Sigmoid colon (tissue), 7 donors: Measurements from ENCODE around the gene MAT2A. TPM values are rescaled to one million over a fixed set of nuclear protein-coding genes. Genes with fewer than 3 reads are reported as not detected.

Source experiments
- DNase-seq: peaks from one replicate; pipeline ENCODE4 v3.0.0-alpha.2; 2019
- H3K27ac ChIP-seq, 4 donors: fragments of 200-600 bp; sonication (generic); one replicate each; pipeline ENCODE4 v1.5.1; 2016 to 2019; ENCODE audit warnings: mild to moderate bottlenecking in 1 of 4
- H3K27me3 ChIP-seq, 3 donors: fragments of 200-600 bp; sonication (generic); one replicate each; pipeline ENCODE4 v1.5.1; 2019; ENCODE audit warnings: mild to moderate bottlenecking in 1 of 3
- H3K36me3 ChIP-seq, 4 donors: fragments of 200-600 bp; sonication (generic); one replicate each; pipeline ENCODE4 v1.5.1; 2016 to 2019
- H3K4me1 ChIP-seq, 4 donors: fragments of 200-600 bp; sonication (generic); one replicate each; pipeline ENCODE4 v1.5.1; 2017 to 2019
- H3K4me3 ChIP-seq, 4 donors: fragments of 200-600 bp; sonication (generic); one replicate each; pipeline ENCODE4 v1.5.1; 2017 to 2019; ENCODE audit warnings: mild to moderate bottlenecking in 2 of 4, moderate library complexity in 1 of 4
- H3K9me3 ChIP-seq, 4 donors: fragments of 200-600 bp in 3 of 4; sonication (generic) in 3 of 4; one replicate each; pipeline versions ENCODE4 v1.5.1 to v1.6.1; 2013 to 2019
- EP300 ChIP-seq, 4 donors: sonication (generic); formaldehyde crosslinking; IDR thresholded peaks; one replicate each; pipeline ENCODE4 v1.6.1; 2017; ENCODE audit warnings: antibody characterized with exemption in 4 of 4
- POLR2A ChIP-seq, 2 donors: fragments of 450-650 bp; IDR thresholded peaks; one replicate each; pipeline ENCODE4 v1.6.1; 2016; ENCODE audit warnings: antibody characterized with exemption in 2 of 2, mild to moderate bottlenecking in 2 of 2, moderate library complexity in 2 of 2
- POLR2AphosphoS5 ChIP-seq, 4 donors: sonication (generic); formaldehyde crosslinking; IDR thresholded peaks; one replicate each; pipeline ENCODE4 v1.6.1; 2017; ENCODE audit warnings: antibody characterized with exemption in 4 of 4
- WGBS, 2 donors: extraction: QIAGEN DNeasy Blood & Tissue Kit; methylation state at CpG; one replicate each; pipeline ENCODE4 v1.1.7; 2013; 5-methylcytosine and 5-hydroxymethylcytosine counted together
- intact Hi-C: fragments of 100-400 bp; cut with DNase I; formaldehyde crosslinking; loops from one replicate; pipeline ENCODE4 v1.15.1; 2023
- polyA plus RNA-seq, 3 donors: library from polyadenylated mRNA; stranded (reverse); fragments of 200-250 nt; gene quantifications; one replicate each; pipeline ENCODE4 v1.2.3, GENCODE V29; 2013
- total RNA-seq, 4 donors: library from RNA; depleted of rRNA; stranded (reverse); fragments of >200 nt; gene quantifications; one replicate each; pipeline ENCODE4 v1.1.0, GENCODE V29; 2016
- TF ChIP-seq, protein P1 (sequence below), 4 experiments: fragments of 450-650 bp in 3 of 4; fragments of 200-600 bp in 1 of 4; IDR thresholded peaks; one replicate each; pipeline ENCODE4 v1.5.1; 2016 to 2019; ENCODE audit warnings: antibody characterized with exemption in 4 of 4, mild to moderate bottlenecking in 3 of 4, moderate library complexity in 2 of 4
- donor health status: healthy with polysubstance abuse.
- donor health status: Bipolar disorder and iron deficiency.
- donor health status: healthy.

Gene MAT2A
- total and polyA plus RNA-seq, 7 donors: 52.3 to 249 (median 139) TPM

DNA sequence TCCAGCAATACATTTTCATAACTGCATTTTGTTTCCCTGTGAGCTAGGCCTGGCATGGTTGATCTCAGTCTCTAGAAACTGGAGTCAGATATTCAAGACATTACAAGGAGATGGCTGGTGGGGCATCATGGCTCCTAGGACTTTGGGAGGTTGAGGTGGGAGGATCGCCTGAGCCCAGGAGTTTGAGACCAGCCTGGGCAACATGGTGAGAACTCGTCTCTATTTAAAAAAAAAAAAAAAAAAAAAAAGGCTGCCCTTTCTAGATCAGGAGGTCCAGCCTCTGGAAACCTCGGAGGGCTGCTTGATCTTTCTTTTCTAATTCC lies 38.1 kb downstream of the MAT2A start:
- intact Hi-C loops: no loop called here
- H3K4me3 ChIP-seq: no peak overlapping the region
- H3K36me3 ChIP-seq: no peaks in the 10 kb centered on the region
- peaks cover 0 to 6% (median 0%) of the 10 kb centered on the region in 4 donors for H3K4me1 ChIP-seq
- 18 to 46% methylated on average over 3 of the region's 3 CpGs for WGBS, 2 donors
- no peaks in the 10 kb centered on the region for H3K27me3 ChIP-seq
- peak overlapping the region in 2 of 4 donors; percentile 50 to 71 for H3K27ac ChIP-seq
- no peaks in the 10 kb centered on the region for H3K9me3 ChIP-seq
- DNase-seq: no peak
- no peak for TF ChIP-seq EP300 (IDR thresholded peaks at IDR 0.05)
- no peak for TF ChIP-seq POLR2A (IDR thresholded peaks at IDR 0.05)
- TF ChIP-seq, protein P1, sequence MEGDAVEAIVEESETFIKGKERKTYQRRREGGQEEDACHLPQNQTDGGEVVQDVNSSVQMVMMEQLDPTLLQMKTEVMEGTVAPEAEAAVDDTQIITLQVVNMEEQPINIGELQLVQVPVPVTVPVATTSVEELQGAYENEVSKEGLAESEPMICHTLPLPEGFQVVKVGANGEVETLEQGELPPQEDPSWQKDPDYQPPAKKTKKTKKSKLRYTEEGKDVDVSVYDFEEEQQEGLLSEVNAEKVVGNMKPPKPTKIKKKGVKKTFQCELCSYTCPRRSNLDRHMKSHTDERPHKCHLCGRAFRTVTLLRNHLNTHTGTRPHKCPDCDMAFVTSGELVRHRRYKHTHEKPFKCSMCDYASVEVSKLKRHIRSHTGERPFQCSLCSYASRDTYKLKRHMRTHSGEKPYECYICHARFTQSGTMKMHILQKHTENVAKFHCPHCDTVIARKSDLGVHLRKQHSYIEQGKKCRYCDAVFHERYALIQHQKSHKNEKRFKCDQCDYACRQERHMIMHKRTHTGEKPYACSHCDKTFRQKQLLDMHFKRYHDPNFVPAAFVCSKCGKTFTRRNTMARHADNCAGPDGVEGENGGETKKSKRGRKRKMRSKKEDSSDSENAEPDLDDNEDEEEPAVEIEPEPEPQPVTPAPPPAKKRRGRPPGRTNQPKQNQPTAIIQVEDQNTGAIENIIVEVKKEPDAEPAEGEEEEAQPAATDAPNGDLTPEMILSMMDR (IDR thresholded peaks at IDR 0.05): no peak
- no peak for TF ChIP-seq POLR2AphosphoS5 (IDR thresholded peaks at IDR 0.05)

DNA sequence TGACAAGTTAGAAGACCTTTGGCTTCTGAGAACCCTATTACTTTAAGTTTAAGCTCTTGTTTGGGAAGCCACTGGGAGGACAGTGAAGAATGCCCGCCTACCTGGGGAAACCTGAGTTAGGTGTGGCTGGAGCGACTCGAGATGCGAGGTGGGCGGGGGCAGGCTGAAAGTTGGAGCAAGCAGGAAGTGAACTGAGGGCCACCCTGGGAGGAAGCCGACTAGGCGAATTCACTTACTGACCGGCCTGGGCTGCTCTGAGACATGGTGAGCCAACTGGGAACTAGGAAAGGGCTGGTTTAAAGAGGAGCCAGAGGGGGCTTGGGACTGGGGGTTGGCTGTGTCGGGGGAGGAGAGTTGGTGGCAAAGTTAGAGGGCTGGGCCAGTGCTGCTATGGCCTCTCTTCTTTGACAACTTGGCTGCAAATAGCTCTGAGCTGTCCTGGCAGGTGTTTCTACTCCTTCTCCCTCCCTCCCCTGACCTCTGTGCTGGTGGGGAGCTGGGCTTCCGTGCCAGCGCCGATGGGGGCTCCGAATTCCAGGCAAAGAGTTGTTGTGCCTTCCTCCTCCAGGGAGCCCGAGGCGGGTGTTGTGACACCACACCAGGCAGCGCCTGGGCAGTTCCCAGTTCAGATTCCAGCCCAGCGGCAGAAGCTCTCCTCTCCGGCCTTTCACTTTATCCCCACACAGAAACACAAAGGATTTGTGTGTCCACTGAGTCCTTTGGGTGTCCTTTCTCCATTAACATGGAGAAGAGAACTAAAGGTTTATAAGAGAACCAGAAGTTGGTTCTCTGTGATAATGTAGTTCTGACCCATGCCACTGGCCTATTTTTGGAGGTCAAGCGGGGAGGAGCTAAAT lies 38.6 kb downstream of the MAT2A start, which contains the start of gene VAMP8:
Gene VAMP8 (plus strand): TSS at position 201 of the 857 bp plus-strand sequence. CDS start 61 bp downstream, at position 262.
- Histone ChIP-seq H3K27ac (peak within 1 kb of the TSS; percentile 50 to 71 (median 61)), H3K9me3 (no peaks in the 10 kb centered on the region), H3K27me3 (no peaks in the 10 kb centered on the region), H3K36me3 (no peaks in the 10 kb centered on the region), H3K4me1 (peaks cover 0 to 6% (median 0%) of the 10 kb centered on the region in 4 donors), H3K4me3 (peak within 1 kb of the TSS in 3 of 4 donors; percentile 28 to 36 (median 29))
- DNase-seq: no peak
- intact Hi-C loops: no loop called here
- TF ChIP-seq POLR2A (IDR thresholded peaks at IDR 0.05) (no peak), POLR2AphosphoS5 (IDR thresholded peaks at IDR 0.05) (no peak), EP300 (IDR thresholded peaks at IDR 0.05) (no peak)
- TF ChIP-seq, protein P1 (IDR thresholded peaks at IDR 0.05): no peak
- 8 to 19% methylated on average over 19 of the region's 19 CpGs for WGBS, 2 donors

DNA sequence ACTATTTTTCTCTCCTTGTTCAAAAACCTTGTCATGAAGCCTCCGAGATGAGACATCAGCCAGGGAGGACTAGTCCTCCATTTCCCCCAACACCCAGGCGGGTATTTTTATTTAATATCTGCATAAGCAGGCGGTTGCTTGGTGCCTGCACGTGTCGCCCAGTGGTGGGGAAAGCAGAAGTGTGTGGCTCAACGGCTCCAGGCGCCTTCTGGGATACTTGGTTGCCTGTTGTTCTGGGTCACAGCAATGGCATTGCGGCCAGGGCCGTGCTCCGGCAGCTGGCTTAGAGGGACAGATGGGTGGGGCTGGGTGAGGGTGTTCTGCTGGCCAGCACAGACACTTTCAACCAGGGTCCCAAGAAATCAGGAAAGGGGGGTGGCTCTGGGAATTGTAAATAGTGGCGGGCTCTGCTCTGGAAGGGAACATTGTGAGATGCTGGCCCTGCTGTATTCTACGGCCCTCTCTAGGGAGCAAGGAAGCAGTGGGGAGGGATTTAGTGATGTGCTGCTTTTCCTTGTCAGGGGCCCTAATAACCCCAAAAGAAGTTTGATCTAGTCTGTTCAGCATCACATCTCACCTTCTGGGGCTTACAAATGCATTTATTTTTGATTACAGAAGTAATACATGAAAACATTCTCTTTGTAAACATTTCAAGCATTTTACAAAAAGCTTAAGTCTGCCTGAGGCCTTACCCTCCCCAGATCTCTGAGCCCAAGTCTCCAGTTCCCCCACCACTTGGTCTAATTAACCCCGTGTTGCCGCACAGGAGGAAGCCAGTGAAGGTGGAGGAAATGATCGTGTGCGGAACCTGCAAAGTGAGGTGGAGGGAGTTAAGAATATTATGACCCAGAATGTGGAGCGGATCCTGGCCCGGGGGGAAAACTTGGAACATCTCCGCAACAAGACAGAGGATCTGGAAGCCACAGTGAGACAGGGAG lies 39.5 kb downstream of the MAT2A start:
- peak overlapping the region; percentile 50 to 71 (median 61) for H3K27ac ChIP-seq
- 27 to 30% methylated on average over 19 of the region's 19 CpGs for WGBS, 2 donors
- H3K4me3 ChIP-seq: peak overlapping the region in 3 of 4 donors; percentile 28 to 36 (median 29)
- intact Hi-C loops: no loop called here
- H3K27me3 ChIP-seq: no peaks in the 10 kb centered on the region
- no peaks in the 10 kb centered on the region for H3K36me3 ChIP-seq
- H3K9me3 ChIP-seq: no peaks in the 10 kb centered on the region
- TF ChIP-seq, protein P1 (IDR thresholded peaks at IDR 0.05): no peak
- TF ChIP-seq POLR2AphosphoS5 (IDR thresholded peaks at IDR 0.05): peak in 1 of 4 donors; percentile 26
- peaks cover 0 to 6% (median 1%) of the 10 kb centered on the region in 4 donors for H3K4me1 ChIP-seq
- DNase-seq: peak; percentile 80

DNA sequence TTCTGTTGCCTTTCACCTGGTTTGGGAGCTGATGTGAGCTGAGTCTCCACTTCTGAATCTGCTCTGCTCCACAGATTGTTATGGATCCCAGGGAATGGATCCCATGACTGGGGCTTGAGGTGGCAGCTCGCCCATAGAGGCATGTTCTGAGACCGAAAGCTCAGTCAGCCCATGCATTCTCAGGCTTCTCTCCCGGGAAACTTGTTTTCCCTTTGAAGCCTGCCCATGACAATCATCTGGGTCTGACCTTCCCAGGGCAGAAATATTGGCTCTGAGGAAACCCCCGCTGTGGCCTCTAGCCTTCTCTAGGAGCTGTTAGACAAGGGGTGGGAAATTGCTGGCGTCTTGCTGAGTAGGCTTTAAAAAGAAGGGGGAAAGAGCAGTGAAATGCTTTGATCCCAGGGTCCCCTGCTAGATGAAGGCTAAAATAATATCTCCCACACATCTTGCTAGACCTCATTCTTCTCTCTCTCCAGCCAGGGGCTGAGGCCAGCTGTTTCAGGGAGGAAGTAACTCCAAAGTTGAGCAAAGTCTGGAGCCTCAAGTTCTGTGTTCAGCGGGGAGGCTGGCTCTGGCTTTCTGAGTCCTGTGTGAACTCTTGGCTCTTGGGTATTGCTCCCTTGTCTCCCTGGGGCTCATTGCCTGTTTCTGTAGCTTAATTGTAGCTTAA lies 40.4 kb downstream of the MAT2A start:
- DNase-seq: no peak
- Histone ChIP-seq H3K27me3 (no peaks in the 10 kb centered on the region), H3K27ac (peak overlapping the region; percentile 15 to 71 (median 51)), H3K36me3 (no peaks in the 10 kb centered on the region), H3K9me3 (no peaks in the 10 kb centered on the region), H3K4me1 (peaks cover 0 to 10% (median 7%) of the 10 kb centered on the region in 4 donors), H3K4me3 (peak overlapping the region in 2 of 4 donors; percentile 28)
- intact Hi-C loops: no loop called here
- 65 to 79% methylated on average over 6 of the region's 6 CpGs for WGBS, 2 donors
- TF ChIP-seq POLR2A (IDR thresholded peaks at IDR 0.05) (no peak), POLR2AphosphoS5 (IDR thresholded peaks at IDR 0.05) (no peak), EP300 (IDR thresholded peaks at IDR 0.05) (no peak)
- TF ChIP-seq, protein P1 (IDR thresholded peaks at IDR 0.05): no peak
